ENCODE results near the gene ALB.

Gene ALB

DNA sequence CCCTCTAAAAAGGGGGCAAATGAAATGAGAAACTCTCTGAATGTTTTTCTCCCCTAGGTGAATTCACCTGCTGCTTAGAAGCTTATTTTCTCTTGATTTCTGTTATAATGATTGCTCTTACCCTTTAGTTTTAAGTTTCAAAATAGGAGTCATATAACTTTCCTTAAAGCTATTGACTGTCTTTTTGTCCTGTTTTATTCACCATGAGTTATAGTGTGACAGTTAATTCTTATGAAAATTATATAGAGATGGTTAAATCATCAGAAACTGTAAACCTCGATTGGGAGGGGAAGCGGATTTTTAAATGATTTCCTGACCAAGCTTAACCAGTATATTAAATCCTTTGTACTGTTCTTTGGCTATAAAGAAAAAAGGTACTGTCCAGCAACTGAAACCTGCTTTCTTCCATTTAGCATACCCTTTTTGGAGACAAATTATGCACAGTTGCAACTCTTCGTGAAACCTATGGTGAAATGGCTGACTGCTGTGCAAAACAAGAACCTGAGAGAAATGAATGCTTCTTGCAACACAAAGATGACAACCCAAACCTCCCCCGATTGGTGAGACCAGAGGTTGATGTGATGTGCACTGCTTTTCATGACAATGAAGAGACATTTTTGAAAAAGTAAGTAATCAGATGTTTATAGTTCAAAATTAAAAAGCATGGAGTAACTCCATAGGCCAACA lies 4.2 kb downstream of the ALB start:
- no peak for DNase-seq (ENCODE audit: extremely low read depth in 1 of 2, low read depth in 1 of 2)

DNA sequence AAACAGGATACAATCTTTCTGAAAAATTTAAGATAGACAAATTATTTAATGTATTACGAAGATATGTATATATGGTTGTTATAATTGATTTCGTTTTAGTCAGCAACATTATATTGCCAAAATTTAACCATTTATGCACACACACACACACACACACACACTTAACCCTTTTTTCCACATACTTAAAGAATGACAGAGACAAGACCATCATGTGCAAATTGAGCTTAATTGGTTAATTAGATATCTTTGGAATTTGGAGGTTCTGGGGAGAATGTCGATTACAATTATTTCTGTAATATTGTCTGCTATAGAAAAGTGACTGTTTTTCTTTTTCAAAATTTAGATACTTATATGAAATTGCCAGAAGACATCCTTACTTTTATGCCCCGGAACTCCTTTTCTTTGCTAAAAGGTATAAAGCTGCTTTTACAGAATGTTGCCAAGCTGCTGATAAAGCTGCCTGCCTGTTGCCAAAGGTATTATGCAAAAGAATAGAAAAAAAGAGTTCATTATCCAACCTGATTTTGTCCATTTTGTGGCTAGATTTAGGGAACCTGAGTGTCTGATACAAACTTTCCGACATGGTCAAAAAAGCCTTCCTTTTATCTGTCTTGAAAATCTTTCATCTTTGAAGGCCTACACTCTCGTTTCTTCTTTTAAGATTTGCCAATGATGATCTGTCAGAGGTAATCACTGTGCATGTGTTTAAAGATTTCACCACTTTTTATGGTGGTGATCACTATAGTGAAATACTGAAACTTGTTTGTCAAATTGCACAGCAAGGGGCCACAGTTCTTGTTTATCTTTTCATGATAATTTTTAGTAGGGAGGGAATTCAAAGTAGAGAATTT lies 5.2 kb downstream of the ALB start:
- DNase-seq (ENCODE audit: extremely low read depth in 1 of 2, low read depth in 1 of 2), result no peak

DNA sequence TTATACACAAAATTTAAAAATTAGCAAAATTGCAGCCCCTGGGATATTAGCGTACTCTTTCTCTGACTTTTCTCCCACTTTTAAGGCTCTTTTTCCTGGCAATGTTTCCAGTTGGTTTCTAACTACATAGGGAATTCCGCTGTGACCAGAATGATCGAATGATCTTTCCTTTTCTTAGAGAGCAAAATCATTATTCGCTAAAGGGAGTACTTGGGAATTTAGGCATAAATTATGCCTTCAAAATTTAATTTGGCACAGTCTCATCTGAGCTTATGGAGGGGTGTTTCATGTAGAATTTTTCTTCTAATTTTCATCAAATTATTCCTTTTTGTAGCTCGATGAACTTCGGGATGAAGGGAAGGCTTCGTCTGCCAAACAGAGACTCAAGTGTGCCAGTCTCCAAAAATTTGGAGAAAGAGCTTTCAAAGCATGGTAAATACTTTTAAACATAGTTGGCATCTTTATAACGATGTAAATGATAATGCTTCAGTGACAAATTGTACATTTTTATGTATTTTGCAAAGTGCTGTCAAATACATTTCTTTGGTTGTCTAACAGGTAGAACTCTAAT lies 6.0 kb downstream of the ALB start:
- no peak for DNase-seq (ENCODE audit: extremely low read depth in 1 of 2, low read depth in 1 of 2)

DNA sequence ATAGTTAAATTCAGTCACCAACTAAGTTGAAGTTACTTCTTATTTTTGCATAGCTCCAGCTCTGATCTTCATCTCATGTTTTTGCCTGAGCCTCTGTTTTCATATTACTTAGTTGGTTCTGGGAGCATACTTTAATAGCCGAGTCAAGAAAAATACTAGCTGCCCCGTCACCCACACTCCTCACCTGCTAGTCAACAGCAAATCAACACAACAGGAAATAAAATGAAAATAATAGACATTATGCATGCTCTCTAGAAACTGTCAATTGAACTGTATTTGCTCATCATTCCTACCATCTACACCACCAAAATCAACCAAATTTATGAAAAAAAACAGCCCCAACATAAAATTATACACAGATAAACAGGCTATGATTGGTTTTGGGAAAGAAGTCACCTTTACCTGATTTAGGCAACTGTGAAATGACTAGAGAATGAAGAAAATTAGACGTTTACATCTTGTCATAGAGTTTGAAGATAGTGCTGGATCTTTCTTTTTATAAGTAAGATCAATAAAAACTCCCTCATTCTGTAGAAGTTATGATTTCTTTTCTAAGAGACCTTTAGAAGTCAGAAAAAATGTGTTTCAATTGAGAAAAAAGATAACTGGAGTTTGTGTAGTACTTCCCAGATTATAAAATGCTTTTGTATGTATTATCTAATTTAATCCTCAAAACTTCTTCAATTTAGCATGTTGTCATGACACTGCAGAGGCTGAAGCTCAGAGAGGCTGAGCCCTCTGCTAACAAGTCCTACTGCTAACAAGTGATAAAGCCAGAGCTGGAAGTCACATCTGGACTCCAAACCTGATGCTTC lies 7.0 kb downstream of the ALB start:
- DNase-seq (ENCODE audit: extremely low read depth in 1 of 2, low read depth in 1 of 2), result no peak

DNA sequence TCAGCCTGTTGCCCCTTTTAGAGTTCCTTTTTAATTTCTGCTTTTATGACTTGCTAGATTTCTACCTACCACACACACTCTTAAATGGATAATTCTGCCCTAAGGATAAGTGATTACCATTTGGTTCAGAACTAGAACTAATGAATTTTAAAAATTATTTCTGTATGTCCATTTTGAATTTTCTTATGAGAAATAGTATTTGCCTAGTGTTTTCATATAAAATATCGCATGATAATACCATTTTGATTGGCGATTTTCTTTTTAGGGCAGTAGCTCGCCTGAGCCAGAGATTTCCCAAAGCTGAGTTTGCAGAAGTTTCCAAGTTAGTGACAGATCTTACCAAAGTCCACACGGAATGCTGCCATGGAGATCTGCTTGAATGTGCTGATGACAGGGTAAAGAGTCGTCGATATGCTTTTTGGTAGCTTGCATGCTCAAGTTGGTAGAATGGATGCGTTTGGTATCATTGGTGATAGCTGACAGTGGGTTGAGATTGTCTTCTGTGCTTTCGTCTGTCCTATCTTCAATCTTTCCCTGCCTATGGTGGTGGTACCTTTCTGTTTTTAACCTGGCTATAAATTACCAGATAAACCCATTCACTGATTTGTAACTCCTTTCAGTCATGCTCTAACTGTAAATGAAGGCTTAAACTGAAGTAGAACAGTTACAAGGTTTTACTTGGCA lies 7.8 kb downstream of the ALB start:
- DNase-seq (ENCODE audit: extremely low read depth in 1 of 2, low read depth in 1 of 2), result no peak

DNA sequence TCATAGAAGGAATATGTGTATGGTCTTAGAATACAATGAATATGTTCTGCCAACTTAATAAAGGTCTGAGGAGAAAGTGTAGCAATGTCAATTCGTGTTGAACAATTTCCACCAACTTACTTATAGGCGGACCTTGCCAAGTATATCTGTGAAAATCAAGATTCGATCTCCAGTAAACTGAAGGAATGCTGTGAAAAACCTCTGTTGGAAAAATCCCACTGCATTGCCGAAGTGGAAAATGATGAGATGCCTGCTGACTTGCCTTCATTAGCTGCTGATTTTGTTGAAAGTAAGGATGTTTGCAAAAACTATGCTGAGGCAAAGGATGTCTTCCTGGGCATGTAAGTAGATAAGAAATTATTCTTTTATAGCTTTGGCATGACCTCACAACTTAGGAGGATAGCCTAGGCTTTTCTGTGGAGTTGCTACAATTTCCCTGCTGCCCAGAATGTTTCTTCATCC lies 9.2 kb downstream of the ALB start:
- DNase-seq (ENCODE audit: extremely low read depth in 1 of 2, low read depth in 1 of 2), result no peak

DNA sequence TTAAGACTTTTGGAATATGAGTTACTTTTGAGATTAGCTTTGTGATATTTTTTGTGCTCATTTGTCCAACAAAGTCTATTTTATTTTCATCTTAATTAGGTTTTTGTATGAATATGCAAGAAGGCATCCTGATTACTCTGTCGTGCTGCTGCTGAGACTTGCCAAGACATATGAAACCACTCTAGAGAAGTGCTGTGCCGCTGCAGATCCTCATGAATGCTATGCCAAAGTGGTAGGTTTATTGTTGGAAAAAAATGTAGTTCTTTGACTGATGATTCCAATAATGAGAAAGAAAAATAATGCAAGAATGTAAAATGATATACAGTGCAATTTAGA lies 10.8 kb downstream of the ALB start:
- DNase-seq (ENCODE audit: extremely low read depth in 1 of 2, low read depth in 1 of 2), result no peak

DNA sequence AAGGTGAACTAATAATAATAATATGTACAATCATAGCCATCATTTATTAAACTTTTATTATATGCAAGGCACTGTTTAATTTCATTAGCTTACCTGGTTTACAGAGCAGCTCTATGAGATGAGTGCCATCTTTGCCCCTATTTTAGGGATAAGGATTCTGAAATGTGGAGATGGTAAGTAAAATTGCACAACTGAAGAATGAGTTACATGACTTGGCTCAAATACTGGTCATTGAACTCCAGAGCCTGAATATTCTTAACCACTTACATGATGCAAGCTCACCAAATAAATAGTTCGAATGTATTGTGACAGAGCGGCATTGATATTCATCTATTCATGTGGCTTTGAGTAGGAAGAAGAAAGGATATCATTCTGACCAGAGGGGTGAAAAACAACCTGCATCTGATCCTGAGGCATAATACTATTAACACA lies 11.7 kb downstream of the ALB start:
- DNase-seq (ENCODE audit: extremely low read depth in 1 of 2, low read depth in 1 of 2), result no peak

DNA sequence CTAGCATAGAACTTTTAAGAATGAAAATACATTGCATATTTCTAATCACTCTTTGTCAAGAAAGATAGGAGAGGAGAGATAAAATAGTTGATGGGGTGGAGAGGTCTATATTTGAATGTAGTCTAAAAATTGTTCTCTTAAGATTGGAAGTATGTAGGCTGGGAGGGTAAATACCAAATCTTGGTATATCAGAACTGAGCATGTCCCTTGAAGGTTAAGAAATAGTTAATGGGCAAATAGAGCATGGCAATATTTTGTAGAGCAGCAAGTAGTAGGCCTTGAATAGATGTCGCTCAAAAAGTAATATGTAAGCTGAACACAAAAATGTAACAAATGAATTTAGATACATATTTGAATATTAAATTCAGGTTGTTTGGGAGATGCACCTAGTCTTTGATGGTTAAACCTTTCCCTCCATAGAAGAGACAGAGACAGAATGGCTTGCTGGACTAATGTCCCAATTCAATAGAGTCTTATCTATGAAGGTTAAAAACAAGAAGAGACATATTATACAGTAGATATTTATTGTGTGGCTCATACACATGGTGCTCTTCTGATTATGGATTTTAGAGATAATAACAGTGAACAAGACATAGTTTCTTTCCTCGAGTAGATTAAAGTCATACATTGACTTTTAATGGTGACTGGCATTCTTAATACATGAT lies 12.5 kb downstream of the ALB start:
- no peak for DNase-seq (ENCODE audit: extremely low read depth in 1 of 2, low read depth in 1 of 2)

DNA sequence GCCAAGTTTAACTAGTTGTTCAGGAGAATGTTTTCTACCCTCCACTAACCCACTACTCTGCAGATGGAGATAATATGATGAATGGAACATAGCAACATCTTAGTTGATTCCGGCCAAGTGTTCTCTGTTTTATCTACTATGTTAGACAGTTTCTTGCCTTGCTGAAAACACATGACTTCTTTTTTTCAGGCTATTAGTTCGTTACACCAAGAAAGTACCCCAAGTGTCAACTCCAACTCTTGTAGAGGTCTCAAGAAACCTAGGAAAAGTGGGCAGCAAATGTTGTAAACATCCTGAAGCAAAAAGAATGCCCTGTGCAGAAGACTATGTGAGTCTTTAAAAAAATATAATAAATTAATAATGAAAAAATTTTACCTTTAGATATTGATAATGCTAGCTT lies 13.3 kb downstream of the ALB start:
- DNase-seq (ENCODE audit: extremely low read depth in 1 of 2, low read depth in 1 of 2), result no peak

DNA sequence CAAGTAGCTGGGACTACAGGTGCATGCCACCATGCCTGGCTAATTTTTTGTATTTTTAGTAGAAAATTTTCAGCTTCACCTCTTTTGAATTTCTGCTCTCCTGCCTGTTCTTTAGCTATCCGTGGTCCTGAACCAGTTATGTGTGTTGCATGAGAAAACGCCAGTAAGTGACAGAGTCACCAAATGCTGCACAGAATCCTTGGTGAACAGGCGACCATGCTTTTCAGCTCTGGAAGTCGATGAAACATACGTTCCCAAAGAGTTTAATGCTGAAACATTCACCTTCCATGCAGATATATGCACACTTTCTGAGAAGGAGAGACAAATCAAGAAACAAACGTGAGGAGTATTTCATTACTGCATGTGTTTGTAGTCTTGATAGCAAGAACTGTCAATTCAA lies 13.9 kb downstream of the ALB start:
- DNase-seq (ENCODE audit: extremely low read depth in 1 of 2, low read depth in 1 of 2), result no peak

DNA sequence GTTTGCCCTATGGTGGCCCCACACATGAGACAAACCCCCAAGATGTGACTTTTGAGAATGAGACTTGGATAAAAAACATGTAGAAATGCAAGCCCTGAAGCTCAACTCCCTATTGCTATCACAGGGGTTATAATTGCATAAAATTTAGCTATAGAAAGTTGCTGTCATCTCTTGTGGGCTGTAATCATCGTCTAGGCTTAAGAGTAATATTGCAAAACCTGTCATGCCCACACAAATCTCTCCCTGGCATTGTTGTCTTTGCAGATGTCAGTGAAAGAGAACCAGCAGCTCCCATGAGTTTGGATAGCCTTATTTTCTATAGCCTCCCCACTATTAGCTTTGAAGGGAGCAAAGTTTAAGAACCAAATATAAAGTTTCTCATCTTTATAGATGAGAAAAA lies 14.6 kb downstream of the ALB start:
- no peak for DNase-seq (ENCODE audit: extremely low read depth in 1 of 2, low read depth in 1 of 2)

DNA sequence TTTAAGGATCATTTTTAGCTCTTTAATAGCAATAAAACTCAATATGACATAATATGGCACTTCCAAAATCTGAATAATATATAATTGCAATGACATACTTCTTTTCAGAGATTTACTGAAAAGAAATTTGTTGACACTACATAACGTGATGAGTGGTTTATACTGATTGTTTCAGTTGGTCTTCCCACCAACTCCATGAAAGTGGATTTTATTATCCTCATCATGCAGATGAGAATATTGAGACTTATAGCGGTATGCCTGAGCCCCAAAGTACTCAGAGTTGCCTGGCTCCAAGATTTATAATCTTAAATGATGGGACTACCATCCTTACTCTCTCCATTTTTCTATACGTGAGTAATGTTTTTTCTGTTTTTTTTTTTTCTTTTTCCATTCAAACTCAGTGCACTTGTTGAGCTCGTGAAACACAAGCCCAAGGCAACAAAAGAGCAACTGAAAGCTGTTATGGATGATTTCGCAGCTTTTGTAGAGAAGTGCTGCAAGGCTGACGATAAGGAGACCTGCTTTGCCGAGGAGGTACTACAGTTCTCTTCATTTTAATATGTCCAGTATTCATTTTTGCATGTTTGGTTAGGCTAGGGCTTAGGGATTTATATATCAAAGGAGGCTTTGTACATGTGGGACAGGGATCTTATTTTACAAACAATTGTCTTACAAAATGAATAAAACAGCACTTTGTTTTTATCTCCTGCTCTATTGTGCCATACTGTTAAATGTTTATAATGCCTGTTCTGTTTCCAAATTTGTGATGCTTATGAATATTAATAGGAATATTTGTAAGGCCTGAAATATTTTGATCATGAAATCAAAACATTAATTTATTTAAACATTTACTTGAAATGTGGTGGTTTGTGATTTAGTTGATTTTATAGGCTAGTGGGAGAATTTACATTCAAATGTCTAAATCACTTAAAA lies 15.3 kb downstream of the ALB start:
- DNase-seq (ENCODE audit: extremely low read depth in 1 of 2, low read depth in 1 of 2), result no peak

DNA sequence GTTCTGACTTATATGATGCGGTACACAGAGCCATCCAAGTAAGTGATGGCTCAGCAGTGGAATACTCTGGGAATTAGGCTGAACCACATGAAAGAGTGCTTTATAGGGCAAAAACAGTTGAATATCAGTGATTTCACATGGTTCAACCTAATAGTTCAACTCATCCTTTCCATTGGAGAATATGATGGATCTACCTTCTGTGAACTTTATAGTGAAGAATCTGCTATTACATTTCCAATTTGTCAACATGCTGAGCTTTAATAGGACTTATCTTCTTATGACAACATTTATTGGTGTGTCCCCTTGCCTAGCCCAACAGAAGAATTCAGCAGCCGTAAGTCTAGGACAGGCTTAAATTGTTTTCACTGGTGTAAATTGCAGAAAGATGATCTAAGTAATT lies 16.5 kb downstream of the ALB start:
- DNase-seq (ENCODE audit: extremely low read depth in 1 of 2, low read depth in 1 of 2), result no peak

DNA sequence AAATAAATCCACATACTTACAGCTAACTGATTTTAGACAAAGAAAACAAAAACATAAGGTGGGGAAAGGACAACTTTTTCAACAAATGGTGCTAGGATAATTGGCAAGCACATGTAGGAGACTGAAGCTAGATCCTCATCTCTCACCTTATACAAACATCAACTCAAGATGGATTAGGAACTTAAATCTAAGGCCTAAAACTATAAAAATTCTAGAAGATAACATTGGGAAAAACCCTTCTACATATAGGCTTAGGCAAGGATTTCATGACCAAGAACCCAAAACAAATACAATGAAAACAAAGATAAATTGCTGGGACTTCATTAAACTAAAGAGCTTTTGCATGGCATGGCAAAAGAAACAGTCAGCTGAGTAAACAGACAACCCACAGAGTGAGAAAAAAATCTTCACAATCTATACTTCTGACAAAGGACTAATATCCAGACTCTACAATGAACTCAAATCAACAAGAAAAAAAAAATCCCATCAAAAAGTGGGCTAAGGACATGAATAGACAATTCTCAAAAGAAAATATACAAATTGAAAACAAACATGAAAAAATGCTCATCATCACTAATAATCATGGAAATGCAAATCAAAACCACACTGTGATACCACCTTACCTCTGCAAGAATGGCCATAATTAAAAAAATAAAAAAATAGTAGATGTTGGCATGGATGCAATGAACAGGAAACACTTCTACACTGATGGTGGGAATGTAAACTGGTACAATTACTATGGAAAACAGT lies 17.8 kb downstream of the ALB start:
- DNase-seq (ENCODE audit: extremely low read depth in 1 of 2, low read depth in 1 of 2), result no peak

DNA sequence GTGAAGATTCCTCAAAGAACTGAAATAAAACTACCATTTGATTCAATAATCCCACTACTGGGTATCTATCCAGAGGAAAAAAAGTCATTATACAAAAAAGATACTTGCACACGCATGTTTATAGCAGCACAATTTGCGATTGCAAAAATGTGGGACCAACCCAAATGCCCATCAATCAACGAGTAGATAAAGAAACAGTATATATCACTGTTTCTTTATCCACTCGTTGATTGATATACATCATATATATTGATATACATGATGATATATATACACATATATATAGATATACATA lies 18.3 kb downstream of the ALB start:
- no peak for DNase-seq (ENCODE audit: extremely low read depth in 1 of 2, low read depth in 1 of 2)

DNA sequence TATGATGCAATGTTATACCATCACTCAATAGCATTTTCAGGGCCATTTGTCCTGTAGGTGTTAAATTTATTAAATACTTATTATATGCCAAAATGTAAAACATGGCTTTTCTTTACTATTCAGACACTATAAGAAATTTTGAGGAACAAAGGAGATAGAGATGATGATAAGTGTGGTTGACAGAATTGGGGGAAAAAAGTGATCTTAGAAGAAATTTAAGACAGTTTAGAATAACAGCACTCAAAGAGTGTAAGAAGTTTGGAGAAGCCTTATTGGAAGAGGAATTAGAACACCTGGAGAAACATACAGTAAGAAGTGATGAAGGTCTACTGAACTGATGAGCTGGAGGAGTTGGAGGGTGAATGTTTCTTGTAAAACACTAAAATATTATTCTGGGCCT lies 19.1 kb downstream of the ALB start:
- DNase-seq (ENCODE audit: extremely low read depth in 1 of 2, low read depth in 1 of 2), result no peak

DNA sequence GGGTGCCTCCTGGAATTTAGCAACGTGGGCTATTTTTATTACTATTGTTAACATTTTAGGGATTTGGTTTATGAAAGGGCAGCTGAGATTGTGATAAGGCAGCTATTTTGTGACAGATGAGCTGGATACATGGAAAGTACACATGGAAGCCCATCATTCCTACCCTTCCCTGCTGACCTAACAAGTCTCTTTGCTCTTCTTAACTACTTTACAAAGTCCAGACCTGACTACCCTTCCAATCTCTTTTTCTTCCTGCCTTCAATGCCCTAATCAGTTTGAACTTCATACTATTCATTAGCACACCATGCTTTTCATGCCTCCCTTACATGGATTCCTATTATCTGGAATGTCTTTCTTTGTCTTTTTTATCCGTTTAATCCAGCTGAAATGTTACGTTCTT lies 22.6 kb downstream of the ALB start:
- no peak for DNase-seq (ENCODE audit: extremely low read depth in 1 of 2, low read depth in 1 of 2)

DNA sequence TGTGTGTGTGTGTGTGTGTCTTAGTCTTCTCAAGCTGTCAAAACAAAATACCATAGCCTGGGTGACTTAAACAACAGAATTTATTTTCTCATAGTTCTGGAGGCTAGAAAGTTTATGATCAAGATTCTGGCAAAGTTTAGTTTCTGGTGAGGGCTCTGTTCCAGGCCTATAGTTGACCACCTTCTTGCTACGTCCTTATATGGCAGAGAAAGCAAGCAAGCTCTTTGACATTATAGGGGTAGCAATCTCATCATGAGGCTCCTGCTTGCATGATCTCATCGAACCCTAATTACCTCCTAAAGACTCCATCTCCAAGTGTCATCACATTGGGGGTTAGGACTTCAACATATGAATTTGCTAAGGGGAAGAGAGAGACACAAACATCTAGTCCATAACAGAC lies 25.0 kb downstream of the ALB start:
- DNase-seq (ENCODE audit: extremely low read depth in 1 of 2, low read depth in 1 of 2), result no peak
